K562 (cell line): Measurements from ENCODE around the gene SCLY. TPM values are rescaled to one million over a fixed set of nuclear protein-coding genes. Genes with fewer than 3 reads are reported as not detected.

Experiments
- DNMT1 ChIP-seq: fragments of 450-650 bp; IDR thresholded peaks from 2 replicates; pipeline ENCODE4 v1.6.1; 2016; ENCODE audit warnings: antibody characterized with exemption, mild to moderate bottlenecking
- KHSRP ChIP-seq: fragments of 450-650 bp; IDR thresholded peaks from 2 replicates; pipeline ENCODE4 v1.6.1; 2017
- MYBL2 ChIP-seq, 2 experiments: fragments of 450-650 bp in 1 of 2; sonication (generic) in 1 of 2; formaldehyde crosslinking in 1 of 2; IDR thresholded peaks; 2 replicates each; pipeline versions ENCODE4 v1.6.1 to v1.8.1; 2017 to 2022; ENCODE audit warnings: borderline replicate concordance in 1 of 2, inconsistent platforms in 1 of 2, low read depth in 1 of 2, mild to moderate bottlenecking in 1 of 2, missing genetic modification reagents in 1 of 2, moderate library complexity in 1 of 2
- ZNF384 ChIP-seq: IDR thresholded peaks from 2 replicates; pipeline ENCODE4 v1.6.1; 2012; ENCODE audit warnings: low read depth, low read length, improper control_type of control experiment
- polyA plus RNA-seq, 8 experiments: library from polyadenylated mRNA; depleted of rRNA in 4 of 8; stranded (reverse) in 5 of 8; unstranded in 3 of 8; fragments of >200 nt; fragmentation: Nextera tagmentation in 2 of 8; fragmentation: Illumina TruSeq in 1 of 8; extraction: Ambion mirVana in 2 of 8; extraction: Trizol in 1 of 8; gene quantifications; 2 replicates each; pipeline versions ENCODE4 v1.2.1 to v1.2.3, GENCODE V29; 2011 to 2014; ENCODE audit warnings: inconsistent platforms in 1 of 8, missing spikeins in 1 of 8
- total RNA-seq, 7 experiments: library from RNA; depleted of rRNA in 6 of 7; stranded (reverse); fragments of >200 nt in 6 of 7; fragmentation: Illumina TruSeq in 2 of 7; extraction: Trizol in 2 of 7; gene quantifications; 2 replicates each; pipeline versions ENCODE4 v1.2.1 to v1.2.3, GENCODE V29; 2011 to 2021; ENCODE audit warnings: low replicate concordance in 1 of 7
- TF ChIP-seq, protein P1 (sequence below): fragments of 450-650 bp; IDR thresholded peaks from 2 replicates; pipeline ENCODE4 v1.6.1; 2016; ENCODE audit warnings: mild to moderate bottlenecking, moderate library complexity

SCLY gene
- total and polyA plus RNA-seq, 9 of the 15 experiments (the other 6 are each of a cell fraction or from before 2014, with no cell fraction given): 2.6 to 32.2 (median 21.1) TPM

DNA sequence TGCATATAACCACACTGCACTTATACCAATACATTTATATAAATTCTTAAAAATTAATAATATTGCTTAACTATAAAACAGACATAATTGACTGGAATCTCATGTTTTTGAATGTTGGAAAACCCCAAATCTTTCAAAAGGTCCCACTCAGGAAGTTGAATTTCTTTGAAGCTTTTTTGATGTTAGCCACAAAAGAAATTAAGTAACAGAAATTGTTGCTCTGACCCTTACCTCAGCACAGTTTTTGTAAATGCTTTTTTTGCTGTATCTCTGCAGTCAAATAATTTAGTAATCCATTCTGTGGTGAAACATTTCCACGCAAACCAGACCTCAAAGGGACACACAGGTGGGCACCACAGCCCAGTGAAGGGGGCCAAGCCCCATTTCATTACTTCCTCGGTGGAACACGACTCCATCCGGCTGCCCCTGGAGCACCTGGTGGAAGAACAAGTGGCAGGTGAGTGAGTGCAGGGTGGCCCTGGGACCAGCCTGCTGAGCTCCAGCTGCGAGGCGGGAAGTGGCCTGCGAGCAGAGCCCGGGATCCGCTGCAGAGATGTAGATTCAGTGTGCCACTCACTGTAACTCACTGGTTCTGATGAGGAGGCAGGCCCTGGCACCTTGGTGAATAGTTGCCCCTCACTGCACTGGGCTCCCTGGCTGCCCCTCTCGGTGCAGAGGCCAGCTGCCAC is 8.4 kb downstream of the SCLY start (continued):
- TF ChIP-seq, protein P1, sequence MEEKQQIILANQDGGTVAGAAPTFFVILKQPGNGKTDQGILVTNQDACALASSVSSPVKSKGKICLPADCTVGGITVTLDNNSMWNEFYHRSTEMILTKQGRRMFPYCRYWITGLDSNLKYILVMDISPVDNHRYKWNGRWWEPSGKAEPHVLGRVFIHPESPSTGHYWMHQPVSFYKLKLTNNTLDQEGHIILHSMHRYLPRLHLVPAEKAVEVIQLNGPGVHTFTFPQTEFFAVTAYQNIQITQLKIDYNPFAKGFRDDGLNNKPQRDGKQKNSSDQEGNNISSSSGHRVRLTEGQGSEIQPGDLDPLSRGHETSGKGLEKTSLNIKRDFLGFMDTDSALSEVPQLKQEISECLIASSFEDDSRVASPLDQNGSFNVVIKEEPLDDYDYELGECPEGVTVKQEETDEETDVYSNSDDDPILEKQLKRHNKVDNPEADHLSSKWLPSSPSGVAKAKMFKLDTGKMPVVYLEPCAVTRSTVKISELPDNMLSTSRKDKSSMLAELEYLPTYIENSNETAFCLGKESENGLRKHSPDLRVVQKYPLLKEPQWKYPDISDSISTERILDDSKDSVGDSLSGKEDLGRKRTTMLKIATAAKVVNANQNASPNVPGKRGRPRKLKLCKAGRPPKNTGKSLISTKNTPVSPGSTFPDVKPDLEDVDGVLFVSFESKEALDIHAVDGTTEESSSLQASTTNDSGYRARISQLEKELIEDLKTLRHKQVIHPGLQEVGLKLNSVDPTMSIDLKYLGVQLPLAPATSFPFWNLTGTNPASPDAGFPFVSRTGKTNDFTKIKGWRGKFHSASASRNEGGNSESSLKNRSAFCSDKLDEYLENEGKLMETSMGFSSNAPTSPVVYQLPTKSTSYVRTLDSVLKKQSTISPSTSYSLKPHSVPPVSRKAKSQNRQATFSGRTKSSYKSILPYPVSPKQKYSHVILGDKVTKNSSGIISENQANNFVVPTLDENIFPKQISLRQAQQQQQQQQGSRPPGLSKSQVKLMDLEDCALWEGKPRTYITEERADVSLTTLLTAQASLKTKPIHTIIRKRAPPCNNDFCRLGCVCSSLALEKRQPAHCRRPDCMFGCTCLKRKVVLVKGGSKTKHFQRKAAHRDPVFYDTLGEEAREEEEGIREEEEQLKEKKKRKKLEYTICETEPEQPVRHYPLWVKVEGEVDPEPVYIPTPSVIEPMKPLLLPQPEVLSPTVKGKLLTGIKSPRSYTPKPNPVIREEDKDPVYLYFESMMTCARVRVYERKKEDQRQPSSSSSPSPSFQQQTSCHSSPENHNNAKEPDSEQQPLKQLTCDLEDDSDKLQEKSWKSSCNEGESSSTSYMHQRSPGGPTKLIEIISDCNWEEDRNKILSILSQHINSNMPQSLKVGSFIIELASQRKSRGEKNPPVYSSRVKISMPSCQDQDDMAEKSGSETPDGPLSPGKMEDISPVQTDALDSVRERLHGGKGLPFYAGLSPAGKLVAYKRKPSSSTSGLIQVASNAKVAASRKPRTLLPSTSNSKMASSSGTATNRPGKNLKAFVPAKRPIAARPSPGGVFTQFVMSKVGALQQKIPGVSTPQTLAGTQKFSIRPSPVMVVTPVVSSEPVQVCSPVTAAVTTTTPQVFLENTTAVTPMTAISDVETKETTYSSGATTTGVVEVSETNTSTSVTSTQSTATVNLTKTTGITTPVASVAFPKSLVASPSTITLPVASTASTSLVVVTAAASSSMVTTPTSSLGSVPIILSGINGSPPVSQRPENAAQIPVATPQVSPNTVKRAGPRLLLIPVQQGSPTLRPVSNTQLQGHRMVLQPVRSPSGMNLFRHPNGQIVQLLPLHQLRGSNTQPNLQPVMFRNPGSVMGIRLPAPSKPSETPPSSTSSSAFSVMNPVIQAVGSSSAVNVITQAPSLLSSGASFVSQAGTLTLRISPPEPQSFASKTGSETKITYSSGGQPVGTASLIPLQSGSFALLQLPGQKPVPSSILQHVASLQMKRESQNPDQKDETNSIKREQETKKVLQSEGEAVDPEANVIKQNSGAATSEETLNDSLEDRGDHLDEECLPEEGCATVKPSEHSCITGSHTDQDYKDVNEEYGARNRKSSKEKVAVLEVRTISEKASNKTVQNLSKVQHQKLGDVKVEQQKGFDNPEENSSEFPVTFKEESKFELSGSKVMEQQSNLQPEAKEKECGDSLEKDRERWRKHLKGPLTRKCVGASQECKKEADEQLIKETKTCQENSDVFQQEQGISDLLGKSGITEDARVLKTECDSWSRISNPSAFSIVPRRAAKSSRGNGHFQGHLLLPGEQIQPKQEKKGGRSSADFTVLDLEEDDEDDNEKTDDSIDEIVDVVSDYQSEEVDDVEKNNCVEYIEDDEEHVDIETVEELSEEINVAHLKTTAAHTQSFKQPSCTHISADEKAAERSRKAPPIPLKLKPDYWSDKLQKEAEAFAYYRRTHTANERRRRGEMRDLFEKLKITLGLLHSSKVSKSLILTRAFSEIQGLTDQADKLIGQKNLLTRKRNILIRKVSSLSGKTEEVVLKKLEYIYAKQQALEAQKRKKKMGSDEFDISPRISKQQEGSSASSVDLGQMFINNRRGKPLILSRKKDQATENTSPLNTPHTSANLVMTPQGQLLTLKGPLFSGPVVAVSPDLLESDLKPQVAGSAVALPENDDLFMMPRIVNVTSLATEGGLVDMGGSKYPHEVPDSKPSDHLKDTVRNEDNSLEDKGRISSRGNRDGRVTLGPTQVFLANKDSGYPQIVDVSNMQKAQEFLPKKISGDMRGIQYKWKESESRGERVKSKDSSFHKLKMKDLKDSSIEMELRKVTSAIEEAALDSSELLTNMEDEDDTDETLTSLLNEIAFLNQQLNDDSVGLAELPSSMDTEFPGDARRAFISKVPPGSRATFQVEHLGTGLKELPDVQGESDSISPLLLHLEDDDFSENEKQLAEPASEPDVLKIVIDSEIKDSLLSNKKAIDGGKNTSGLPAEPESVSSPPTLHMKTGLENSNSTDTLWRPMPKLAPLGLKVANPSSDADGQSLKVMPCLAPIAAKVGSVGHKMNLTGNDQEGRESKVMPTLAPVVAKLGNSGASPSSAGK: no peak
- no peak for TF ChIP-seq MYBL2 (IDR thresholded peaks at IDR 0.05; ENCODE audit: low read depth)
- TF ChIP-seq MYBL2 (CRISPR knock-in tag; IDR thresholded peaks at IDR 0.05; ENCODE audit: borderline replicate concordance): no peak
- no peak for TF ChIP-seq KHSRP
- TF ChIP-seq DNMT1: no peak
- no peak for TF ChIP-seq ZNF384
